HG02938 (cell line): Measurements from ENCODE around the gene GTF2A2.
A peak's percentile ranks its signal among the peaks of the same experiment; 100 is the strongest.
"Not testable (repeated sequence)": the region's sequence is repeated elsewhere in the genome, so short reads cannot be mapped to it uniquely, and the experiment has no call there.

Experiments used
- ATAC-seq: cut with Tn5 transposase; IDR thresholded peaks from one replicate; pipeline ENCODE4 v1.9.1; 2021; ENCODE audit warnings: mild to moderate bottlenecking, moderate library complexity; ENCODE audit not compliant: unreplicated experiment

The GTF2A2 gene

GRCh38 chr15:59656897-59657634, at the start of gene GTF2A2:
Gene GTF2A2 (minus strand): TSS chr15:59657515. CDS start chr15:59652277, 5,238 bp downstream.
- peak; percentile 97 for ATAC-seq

DNA sequence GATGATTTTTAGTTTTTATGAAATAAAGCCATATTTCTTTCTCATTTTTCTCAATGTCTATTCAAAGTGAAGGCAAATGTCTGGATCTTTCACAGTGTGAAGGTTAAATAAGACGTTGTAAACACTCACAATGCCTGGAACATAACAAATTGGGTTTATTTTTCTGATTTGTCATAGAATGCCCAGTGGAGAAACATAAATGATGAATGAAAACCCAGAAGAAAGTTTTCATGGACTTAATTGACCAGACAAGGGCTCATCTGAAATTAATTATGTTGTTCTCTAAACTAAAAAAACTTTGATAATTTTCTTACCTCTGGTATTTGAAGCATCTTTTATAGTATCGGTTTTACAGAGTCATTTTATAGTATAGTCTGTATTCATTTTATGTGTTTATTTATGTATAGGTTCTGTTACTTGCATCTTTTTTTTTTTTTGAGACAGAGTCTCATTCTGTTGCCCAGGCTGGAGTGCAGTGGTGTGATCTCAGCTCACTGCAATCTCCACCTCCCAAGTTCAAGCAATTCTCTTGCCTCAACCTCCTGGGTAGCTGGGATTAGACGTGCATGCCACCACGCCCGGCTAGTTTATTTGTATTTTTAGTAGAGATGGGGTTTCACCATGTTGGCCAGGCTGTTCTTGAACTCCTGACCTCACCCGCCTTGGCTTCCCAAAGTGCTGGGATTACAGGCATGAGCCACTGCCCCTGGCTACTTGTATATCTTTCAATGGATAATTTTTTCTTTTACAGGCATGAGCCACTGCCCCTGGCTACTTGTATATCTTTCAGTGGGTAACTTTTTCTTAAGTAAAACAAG, 46.9 kb upstream of the GTF2A2 start:
- no peak for ATAC-seq

DNA sequence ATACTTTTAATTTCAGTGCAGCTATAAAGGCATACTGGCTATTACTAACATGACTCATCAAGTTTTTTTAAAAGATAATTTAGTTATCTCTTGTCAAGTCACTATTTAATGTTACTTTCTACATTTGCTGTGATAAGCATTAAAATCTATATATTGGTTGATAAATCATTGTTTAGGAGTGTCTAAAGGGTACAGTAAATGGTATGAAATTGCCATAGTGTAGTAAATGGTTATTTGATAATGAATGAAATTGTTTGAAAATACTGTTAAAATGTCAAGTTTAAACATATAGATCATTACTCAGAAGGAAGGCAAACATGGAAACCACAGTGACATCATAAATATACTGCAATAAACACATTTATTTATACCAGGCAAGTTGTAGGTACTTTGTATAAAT, 45.0 kb upstream of the GTF2A2 start:
- ATAC-seq = no peak

GRCh38 chr15:59701880-59702279, 44.6 kb upstream of the GTF2A2 start:
- no peak for ATAC-seq

DNA sequence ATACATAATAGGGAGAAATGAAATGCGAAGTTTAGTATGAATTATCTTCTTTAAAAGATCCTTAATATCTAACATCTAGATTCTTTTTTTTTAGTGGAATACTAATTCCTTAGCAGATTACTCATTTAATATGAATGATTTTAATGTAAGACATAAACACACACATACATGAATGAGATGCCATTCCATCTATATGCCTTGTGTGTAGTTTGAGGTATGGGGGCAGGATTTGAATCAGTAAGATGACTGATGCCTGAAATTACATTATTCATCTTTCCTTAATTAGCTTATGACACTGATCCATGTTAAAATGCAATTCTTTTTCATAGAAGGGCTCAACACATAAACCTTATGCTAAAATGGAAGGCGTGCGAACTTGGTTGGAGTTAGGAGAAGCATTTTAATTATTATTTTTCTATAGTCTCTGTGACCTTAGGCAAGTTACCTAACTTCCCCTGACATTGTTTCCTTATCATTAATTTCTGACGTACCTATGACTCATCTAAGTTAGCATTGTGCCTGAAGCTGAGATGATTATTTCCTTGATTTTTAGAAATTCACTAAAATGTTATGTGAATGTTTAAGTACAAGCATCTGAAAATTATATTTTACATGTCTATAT, 42.6 kb upstream of the GTF2A2 start:
- ATAC-seq = no peak

- not testable (repeated sequence) for ATAC-seq
Observed at GRCh38 chr15:59698065-59698464, 40.8 kb upstream of the GTF2A2 start.

GRCh38 chr15:59696332-59696731, 39.0 kb upstream of the GTF2A2 start:
- no peak for ATAC-seq

DNA sequence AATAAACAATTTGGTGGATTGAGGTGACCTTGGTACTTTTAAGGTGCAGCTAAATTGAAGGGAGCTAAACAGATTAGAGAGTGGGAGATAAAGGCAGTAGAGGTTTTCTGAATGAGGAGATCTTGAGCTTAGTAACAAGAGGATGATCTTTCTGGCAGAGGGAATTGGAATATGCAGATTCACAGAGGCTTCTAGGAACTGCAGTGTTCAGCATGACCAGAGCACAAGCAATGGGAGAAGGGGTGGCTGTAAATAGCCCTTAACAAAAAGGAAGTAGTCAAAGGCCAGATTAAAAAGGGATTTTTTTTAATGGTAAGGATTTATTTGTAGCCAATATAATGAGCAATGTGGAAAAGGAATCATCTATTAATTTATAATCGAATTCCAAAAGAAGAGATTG, 37.5 kb upstream of the GTF2A2 start:
- ATAC-seq = no peak

GRCh38 chr15:59691194-59691805, 34.0 kb upstream of the GTF2A2 start:
- ATAC-seq = no peak

GRCh38 chr15:59689626-59690236, 32.4 kb upstream of the GTF2A2 start:
- ATAC-seq = no peak

- ATAC-seq = peak; percentile 79
Observed at GRCh38 chr15:59688782-59689625, 31.7 kb upstream of the GTF2A2 start, which contains the start of gene BNIP2. Gene BNIP2 (minus strand): TSS chr15:59689320. CDS start chr15:59682457, 6,863 bp downstream.

- ATAC-seq = no peak
Observed at GRCh38 chr15:59688423-59688781, 31.1 kb upstream of the GTF2A2 start.

GRCh38 chr15:59687836-59688235, 30.5 kb upstream of the GTF2A2 start:
- ATAC-seq = peak; percentile 29

DNA sequence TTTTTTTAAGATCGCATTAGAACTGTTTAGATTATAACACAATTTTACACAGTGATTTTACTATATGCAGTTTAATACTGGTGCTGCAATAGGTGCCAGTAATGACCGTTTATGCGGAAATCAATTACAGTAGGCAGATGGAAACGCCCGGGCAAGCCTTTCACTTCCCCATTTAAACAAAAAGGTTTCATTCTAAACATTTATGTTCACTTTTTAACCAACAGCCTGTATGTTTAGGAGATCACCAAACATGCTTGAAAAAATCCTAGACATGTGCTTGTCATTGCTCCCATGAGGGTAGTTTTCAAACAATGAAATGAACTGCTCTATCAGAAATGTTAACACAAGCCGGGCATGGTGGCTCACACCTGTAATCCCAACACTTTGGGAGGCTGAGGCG, 29.1 kb upstream of the GTF2A2 start:
- ATAC-seq = no peak

GRCh38 chr15:59685737-59686297, 28.5 kb upstream of the GTF2A2 start:
- no peak for ATAC-seq

GRCh38 chr15:59680870-59681269, 23.6 kb upstream of the GTF2A2 start:
- ATAC-seq = no peak

GRCh38 chr15:59680346-59680745, 23.0 kb upstream of the GTF2A2 start:
- ATAC-seq = no peak

- ATAC-seq = no peak
Observed at GRCh38 chr15:59678620-59679019, 21.3 kb upstream of the GTF2A2 start.

- ATAC-seq = no peak
Observed at GRCh38 chr15:59678172-59678571, 20.9 kb upstream of the GTF2A2 start.

- no peak for ATAC-seq
Observed at GRCh38 chr15:59676565-59676964, 19.2 kb upstream of the GTF2A2 start.
